ENCODE measurements around the gene BCL2L1. TPM values are rescaled to one million over a fixed set of nuclear protein-coding genes. Genes with fewer than 3 reads are reported as not detected.
A peak's percentile ranks its signal among the peaks of the same experiment; 100 is the strongest.
"Not testable (repeated sequence)": the region's sequence is repeated elsewhere in the genome, so short reads cannot be mapped to it uniquely, and the experiment has no call there.

The BCL2L1 gene
- total RNA-seq, 8 experiments from 2014 or later = 23.8 to 80.9 (median 37.7) TPM

GRCh38 chr20:31652917-31653396, 69.7 kb downstream of the BCL2L1 start:
- 0 to 68% (median 51%) methylated on average over 1 to 5 of the region's 5 CpGs; no CpG with 5 or more reads in 1 of the 10 experiments for WGBS, 10 experiments
- Histone ChIP-seq H3K27ac (no peak overlapping the region), H3K4me3 (no peak overlapping the region), H3K4me1 (replicated peaks in 1 of 2) (peaks cover 0 to 2% of the 10 kb centered on the region in 2 donors)
- peak in 3 of 8 experiments; percentile 85 to 92 (median 89) for ATAC-seq (replicated peaks in 6 of 8)
- in situ Hi-C loops (cut with MboI; ENCODE audit: low pct_unique_long_range_greater_than_20kb in 2 of 9, low sequenced_read_pairs in 9 of 9, unreplicated experiment in 9 of 9) = no loop called here

DNA sequence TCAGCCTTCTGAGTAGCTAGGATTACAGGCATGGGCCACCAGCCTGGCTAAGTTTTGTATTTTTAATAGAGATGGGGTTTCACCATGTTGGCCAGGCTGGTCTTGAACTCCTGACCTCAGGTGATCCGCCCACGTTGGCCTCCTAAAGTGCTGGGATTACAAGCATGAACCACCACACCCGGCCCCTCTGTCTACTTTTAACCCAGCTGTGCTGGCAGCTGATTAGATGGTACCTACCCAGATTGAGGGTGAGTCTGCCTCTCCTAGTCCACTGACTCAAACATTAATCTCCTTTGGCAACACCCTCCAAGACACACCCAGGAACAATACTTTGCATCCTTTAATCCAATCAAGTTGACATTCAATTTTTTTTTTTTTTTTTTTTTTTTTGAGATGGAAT, 74.6 kb downstream of the BCL2L1 start:
- H3K4me1 ChIP-seq (replicated peaks in 1 of 2); H3K27ac ChIP-seq; H3K4me3 ChIP-seq; in situ Hi-C loops (cut with MboI; ENCODE audit: low pct_unique_long_range_greater_than_20kb in 2 of 9, low sequenced_read_pairs in 9 of 9, unreplicated experiment in 9 of 9): not testable (repeated sequence)
- WGBS, 10 experiments = 29 to 83% (median 78%) methylated on average over 1 to 3 of the region's 3 CpGs; no CpG with 5 or more reads in 3 of the 10 experiments
- ATAC-seq (replicated peaks in 6 of 8) = peak in 1 of 8 experiments; percentile 6

DNA sequence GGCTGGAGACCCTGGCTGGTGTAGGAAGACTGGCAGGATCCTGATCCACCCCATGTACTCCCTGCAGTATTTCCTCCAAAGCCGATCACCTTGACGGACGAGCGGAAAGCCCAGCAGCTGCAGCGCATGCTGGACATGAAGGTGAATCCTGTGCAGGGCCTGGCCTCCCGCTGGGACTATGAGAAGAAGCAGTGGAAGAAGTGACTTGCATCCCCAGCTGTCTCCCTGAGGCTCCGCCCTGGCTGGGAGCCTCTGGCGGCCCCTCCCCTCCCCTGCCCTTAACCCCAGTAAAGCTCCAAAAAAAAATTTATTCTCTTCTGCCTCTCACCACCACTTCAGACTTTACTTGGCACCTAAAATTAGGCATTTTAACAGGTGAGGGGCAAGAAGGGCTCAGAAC, 78.0 kb downstream of the BCL2L1 start:
- H3K4me1 ChIP-seq (replicated peaks in 1 of 2) = no peaks in the 10 kb centered on the region
- H3K27ac ChIP-seq = no peak overlapping the region
- no peak overlapping the region for H3K4me3 ChIP-seq
- ATAC-seq (replicated peaks in 6 of 8) = peak in 4 of 8 experiments; percentile 16 to 88 (median 78)
- 0 to 86% (median 75%) methylated on average over 1 to 8 of the region's 8 CpGs; no CpG with 5 or more reads in 3 of the 10 experiments for WGBS, 10 experiments
- in situ Hi-C loops (cut with MboI; ENCODE audit: low pct_unique_long_range_greater_than_20kb in 2 of 9, low sequenced_read_pairs in 9 of 9, unreplicated experiment in 9 of 9) = no loop called here

GRCh38 chr20:31643522-31643921, 79.1 kb downstream of the BCL2L1 start:
- no peak overlapping the region for H3K27ac ChIP-seq
- ATAC-seq (replicated peaks in 6 of 8) = no peak
- peaks cover 0 to 1% of the 10 kb centered on the region in 2 donors for H3K4me1 ChIP-seq (replicated peaks in 1 of 2)
- 80 to 100% (median 85%) methylated on average over 1 to 2 of the region's 4 CpGs; no CpG with 5 or more reads in 4 of the 10 experiments for WGBS, 10 experiments
- no peak overlapping the region for H3K4me3 ChIP-seq
- in situ Hi-C loops (cut with MboI; ENCODE audit: low pct_unique_long_range_greater_than_20kb in 2 of 9, low sequenced_read_pairs in 9 of 9, unreplicated experiment in 9 of 9) = no loop called here

GRCh38 chr20:31642837-31643236, 79.8 kb downstream of the BCL2L1 start:
- Histone ChIP-seq H3K27ac (no peak overlapping the region), H3K4me1 (replicated peaks in 1 of 2) (peaks cover 6 to 8% of the 10 kb centered on the region in 2 donors), H3K4me3 (no peak overlapping the region)
- WGBS, 10 experiments = 80 to 100% methylated on average over 1 of the region's 1 CpG; no CpG with 5 or more reads in 8 of the 10 experiments
- ATAC-seq (replicated peaks in 6 of 8) = no peak
- in situ Hi-C loops (cut with MboI; ENCODE audit: low pct_unique_long_range_greater_than_20kb in 2 of 9, low sequenced_read_pairs in 9 of 9, unreplicated experiment in 9 of 9) = no loop called here

DNA sequence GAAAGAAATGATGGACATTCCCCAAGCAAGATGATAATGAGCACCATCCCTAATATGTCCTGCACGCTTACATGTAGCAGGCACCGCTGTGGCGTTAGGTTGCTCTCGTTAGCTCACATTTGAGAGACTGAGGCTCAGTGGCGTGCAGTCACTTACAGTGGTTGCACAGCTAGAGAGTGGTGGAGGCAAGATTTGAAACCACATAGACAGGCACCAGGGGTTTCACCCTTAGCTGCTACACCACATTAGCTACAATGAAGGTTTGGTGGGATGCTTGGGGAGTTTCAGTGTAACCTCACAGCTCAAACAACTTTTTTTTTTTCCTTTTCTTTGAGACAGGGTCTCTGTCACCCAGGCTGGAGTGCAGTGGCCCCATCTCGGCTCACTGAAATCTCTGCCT, 81.3 kb downstream of the BCL2L1 start:
- H3K4me3 ChIP-seq = no peak overlapping the region
- H3K4me1 ChIP-seq (replicated peaks in 1 of 2) = peaks cover 6 to 9% of the 10 kb centered on the region in 2 donors
- no peak overlapping the region for H3K27ac ChIP-seq
- WGBS, 10 experiments = 29 to 92% (median 86%) methylated on average over 2 to 6 of the region's 6 CpGs; no CpG with 5 or more reads in 2 of the 10 experiments
- in situ Hi-C loops (cut with MboI; ENCODE audit: low pct_unique_long_range_greater_than_20kb in 2 of 9, low sequenced_read_pairs in 9 of 9, unreplicated experiment in 9 of 9) = no loop called here
- no peak for ATAC-seq (replicated peaks in 6 of 8)

DNA sequence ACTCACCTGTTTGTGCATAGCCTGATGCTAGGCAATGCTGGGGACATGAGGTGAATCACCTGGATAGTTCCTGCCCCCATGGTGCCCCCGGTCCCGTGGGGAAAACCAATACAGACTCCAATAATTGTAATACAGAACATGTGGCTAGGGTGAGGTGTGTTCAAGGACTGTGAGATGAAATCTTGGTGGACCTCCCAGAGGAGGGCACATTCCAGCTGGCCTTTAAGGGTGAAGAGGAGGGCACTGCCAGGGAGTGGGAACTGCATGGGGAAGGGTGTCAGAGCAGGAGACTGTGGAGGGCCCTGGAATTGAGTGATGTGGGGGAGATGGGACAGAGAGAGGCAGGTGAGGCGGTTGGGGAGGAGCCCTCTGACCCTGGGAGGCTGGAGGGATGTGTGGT, 82.4 kb downstream of the BCL2L1 start:
- in situ Hi-C loops (cut with MboI; ENCODE audit: low pct_unique_long_range_greater_than_20kb in 2 of 9, low sequenced_read_pairs in 9 of 9, unreplicated experiment in 9 of 9) = no loop called here
- Histone ChIP-seq H3K27ac (no peak overlapping the region), H3K4me3 (no peak overlapping the region), H3K4me1 (replicated peaks in 1 of 2) (peaks cover 6 to 9% of the 10 kb centered on the region in 2 donors)
- no peak for ATAC-seq (replicated peaks in 6 of 8)
- WGBS, 10 experiments = 31 to 100% (median 76%) methylated on average over 1 to 3 of the region's 3 CpGs; no CpG with 5 or more reads in 3 of the 10 experiments

GRCh38 chr20:31638816-31639215, 83.9 kb downstream of the BCL2L1 start:
- in situ Hi-C loops (cut with MboI; ENCODE audit: low pct_unique_long_range_greater_than_20kb in 2 of 9, low sequenced_read_pairs in 9 of 9, unreplicated experiment in 9 of 9) = loop anchor here in 1 of 9 experiments (10.0 kb wide), 1 partner anchor 86 kb away; the partner anchor contains the start of gene BCL2L1
- Histone ChIP-seq H3K4me3 (no peak overlapping the region), H3K4me1 (replicated peaks in 1 of 2) (peaks cover 6 to 9% of the 10 kb centered on the region in 2 donors), H3K27ac (no peak overlapping the region)
- WGBS, 10 experiments = 0 to 92% (median 83%) methylated on average over 1 to 2 of the region's 4 CpGs; no CpG with 5 or more reads in 7 of the 10 experiments
- no peak for ATAC-seq (replicated peaks in 6 of 8)

DNA sequence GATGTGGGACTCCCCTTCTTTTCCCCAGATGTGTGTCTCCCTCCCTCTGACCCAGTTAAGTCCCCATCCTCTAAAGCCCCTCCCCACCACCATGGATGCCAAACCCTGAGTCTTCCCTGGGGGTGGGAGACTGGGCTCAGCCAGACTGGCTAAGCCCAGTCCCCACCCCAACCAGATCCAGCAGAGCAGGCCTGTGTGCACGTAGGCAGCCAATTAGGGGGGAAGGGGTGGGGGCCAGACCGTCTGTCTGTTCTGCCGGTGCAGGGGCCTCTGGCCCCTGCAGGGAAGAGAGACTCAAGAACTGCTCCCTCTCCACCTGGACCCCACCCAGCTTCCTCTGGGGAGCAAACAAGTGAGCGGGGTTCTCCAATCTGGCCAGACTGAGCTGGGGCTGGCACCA, 84.4 kb downstream of the BCL2L1 start:
- Histone ChIP-seq H3K27ac (no peak overlapping the region), H3K4me3 (no peak overlapping the region), H3K4me1 (replicated peaks in 1 of 2) (peaks cover 6 to 9% of the 10 kb centered on the region in 2 donors)
- WGBS, 10 experiments = 100% methylated on average over 1 of the region's 4 CpGs; no CpG with 5 or more reads in 9 of the 10 experiments
- in situ Hi-C loops (cut with MboI; ENCODE audit: low pct_unique_long_range_greater_than_20kb in 2 of 9, low sequenced_read_pairs in 9 of 9, unreplicated experiment in 9 of 9) = loop anchor here in 1 of 9 experiments (10.0 kb wide), 1 partner anchor 86 kb away; the partner anchor contains the start of gene BCL2L1
- ATAC-seq (replicated peaks in 6 of 8) = peak in 2 of 8 experiments; percentile 23 to 31

- no peak within 1 kb of the TSS for H3K4me3 ChIP-seq
Observed at GRCh38 chr20:31637660-31638059, 85.0 kb downstream of the BCL2L1 start, which contains the start of gene COX4I2. Gene COX4I2 (plus strand): TSS chr20:31637912. CDS start chr20:31639018, 1,106 bp downstream.

GRCh38 chr20:31633339-31633914, 89.2 kb downstream of the BCL2L1 start:
- in situ Hi-C loops (cut with MboI; ENCODE audit: low pct_unique_long_range_greater_than_20kb in 2 of 9, low sequenced_read_pairs in 9 of 9, unreplicated experiment in 9 of 9) = loop anchor here in 1 of 9 experiments (10.0 kb wide), 1 partner anchor 91 kb away; the partner anchor contains the start of gene BCL2L1
- peaks cover 6 to 7% of the 10 kb centered on the region in 2 donors for H3K4me1 ChIP-seq (replicated peaks in 1 of 2)
- no peak overlapping the region for H3K4me3 ChIP-seq
- H3K27ac ChIP-seq = no peak overlapping the region
- WGBS, 10 experiments = 47 to 100% (median 91%) methylated on average over 1 to 8 of the region's 14 CpGs; no CpG with 5 or more reads in 4 of the 10 experiments
- ATAC-seq (replicated peaks in 6 of 8) = peak in 1 of 8 experiments; percentile 18

More at GRCh38 chr20:31637660-31638059, 85.0 kb downstream of the BCL2L1 start, which contains the start of gene COX4I2:
- in situ Hi-C loops (cut with MboI; ENCODE audit: low pct_unique_long_range_greater_than_20kb in 2 of 9, low sequenced_read_pairs in 9 of 9, unreplicated experiment in 9 of 9) = loop anchor here in 1 of 9 experiments (10.0 kb wide), 1 partner anchor 87 kb away; the partner anchor contains the start of gene BCL2L1
- ATAC-seq (replicated peaks in 6 of 8) = peak in 1 of 8 experiments; percentile 46
- WGBS, 10 experiments = 100% methylated on average over 1 of the region's 34 CpGs; no CpG with 5 or more reads in 9 of the 10 experiments
- Histone ChIP-seq H3K27ac (no peak within 1 kb of the TSS), H3K4me1 (replicated peaks in 1 of 2) (peaks cover 6 to 9% of the 10 kb centered on the region in 2 donors)

GRCh38 chr20:31632548-31633338, 89.9 kb downstream of the BCL2L1 start:
- in situ Hi-C loops (cut with MboI; ENCODE audit: low pct_unique_long_range_greater_than_20kb in 2 of 9, low sequenced_read_pairs in 9 of 9, unreplicated experiment in 9 of 9) = loop anchor here in 1 of 9 experiments (10.0 kb wide), 1 partner anchor 92 kb away; the partner anchor contains the start of gene BCL2L1
- ATAC-seq (replicated peaks in 6 of 8) = no peak
- WGBS, 10 experiments = 70 to 100% (median 94%) methylated on average over 1 to 18 of the region's 40 CpGs; no CpG with 5 or more reads in 2 of the 10 experiments

More at GRCh38 chr20:31632548-31633338, 89.9 kb downstream of the BCL2L1 start:
- H3K4me1 ChIP-seq (replicated peaks in 1 of 2) = no peaks in the 10 kb centered on the region
- H3K27ac ChIP-seq = no peak overlapping the region
- H3K4me3 ChIP-seq = no peak overlapping the region

Measured in motor neuron (in vitro differentiated cells).